ENCODE measurements around the gene OPHN1. TPM values are rescaled to one million over a fixed set of nuclear protein-coding genes. Genes with fewer than 3 reads are reported as not detected.

The OPHN1 gene
- total RNA-seq, 2 experiments from 2014 or later, result 0.04 TPM; not detected in 1

DNA sequence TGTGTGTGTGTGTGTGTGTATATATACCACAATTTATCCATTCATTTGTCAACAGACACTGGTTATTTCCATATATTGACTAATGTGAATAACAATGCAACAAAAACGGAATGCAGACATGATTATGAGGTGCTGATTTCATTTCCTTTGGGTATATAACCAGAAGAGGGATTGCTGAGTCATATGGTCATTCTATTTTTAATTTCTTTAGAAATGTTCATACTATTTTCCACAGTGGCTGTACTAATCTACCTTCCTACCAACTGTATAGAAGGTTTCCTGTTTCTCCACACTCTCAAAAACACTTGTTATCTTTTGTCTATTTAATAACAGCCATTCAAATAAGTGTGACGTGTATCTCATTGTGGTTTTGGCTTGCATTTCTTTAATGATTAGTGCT, 269.9 kb downstream of the OPHN1 start:
- POLR2A ChIA-PET, result no interaction called here
- Mint-ChIP-seq H3K36me3 (ENCODE audit: low read depth) (no peaks in the 10 kb centered on the region), H3K4me1 (ENCODE audit: low read depth) (no peaks in the 10 kb centered on the region)

DNA sequence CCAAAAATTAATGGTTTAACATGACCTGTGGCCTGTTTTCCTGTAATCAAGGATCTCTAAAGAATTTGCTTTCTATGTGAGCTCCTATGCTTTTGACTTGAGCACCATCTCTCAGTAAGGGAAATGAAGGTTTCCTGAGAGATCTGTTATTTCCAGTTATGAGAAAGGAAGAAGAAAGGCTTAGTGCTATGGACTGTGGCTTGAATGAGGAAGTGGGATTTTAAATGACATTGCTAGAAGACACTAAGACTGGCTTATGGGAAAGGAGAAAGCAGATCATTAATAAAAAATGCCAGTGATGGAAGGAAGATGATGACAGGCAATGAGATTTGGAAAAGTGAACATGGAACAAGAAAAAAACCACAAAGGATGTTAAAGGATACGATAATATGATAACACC, 285.4 kb downstream of the OPHN1 start:
- TF ChIP-seq, protein P1, sequence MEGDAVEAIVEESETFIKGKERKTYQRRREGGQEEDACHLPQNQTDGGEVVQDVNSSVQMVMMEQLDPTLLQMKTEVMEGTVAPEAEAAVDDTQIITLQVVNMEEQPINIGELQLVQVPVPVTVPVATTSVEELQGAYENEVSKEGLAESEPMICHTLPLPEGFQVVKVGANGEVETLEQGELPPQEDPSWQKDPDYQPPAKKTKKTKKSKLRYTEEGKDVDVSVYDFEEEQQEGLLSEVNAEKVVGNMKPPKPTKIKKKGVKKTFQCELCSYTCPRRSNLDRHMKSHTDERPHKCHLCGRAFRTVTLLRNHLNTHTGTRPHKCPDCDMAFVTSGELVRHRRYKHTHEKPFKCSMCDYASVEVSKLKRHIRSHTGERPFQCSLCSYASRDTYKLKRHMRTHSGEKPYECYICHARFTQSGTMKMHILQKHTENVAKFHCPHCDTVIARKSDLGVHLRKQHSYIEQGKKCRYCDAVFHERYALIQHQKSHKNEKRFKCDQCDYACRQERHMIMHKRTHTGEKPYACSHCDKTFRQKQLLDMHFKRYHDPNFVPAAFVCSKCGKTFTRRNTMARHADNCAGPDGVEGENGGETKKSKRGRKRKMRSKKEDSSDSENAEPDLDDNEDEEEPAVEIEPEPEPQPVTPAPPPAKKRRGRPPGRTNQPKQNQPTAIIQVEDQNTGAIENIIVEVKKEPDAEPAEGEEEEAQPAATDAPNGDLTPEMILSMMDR (IDR thresholded peaks at IDR 0.05), result no peak
- no peaks in the 10 kb centered on the region for H3K4me1 Mint-ChIP-seq (ENCODE audit: low read depth)
- DNase-seq (no peak), ATAC-seq (no peak)
- no peak overlapping the region for H3K4me3 Mint-ChIP-seq
- H3K27me3 Mint-ChIP-seq, result no peaks in the 10 kb centered on the region
- ChIA-PET CTCF (interaction anchor here (1.3 kb wide), 1 partner anchor 49 kb away, joined by 3 read pairs; no protein-coding TSS in a partner anchor), POLR2A (no interaction called here)
- H3K27ac Mint-ChIP-seq, result no peak overlapping the region
- H3K36me3 Mint-ChIP-seq (ENCODE audit: low read depth), result no peaks in the 10 kb centered on the region
- no peaks in the 10 kb centered on the region for H3K9me3 Mint-ChIP-seq
- intact Hi-C loops (cut with micrococcal nuclease), result no loop called here

More for the DNA sequence above, 269.9 kb downstream of the OPHN1 start:
- no peaks in the 10 kb centered on the region for H3K9me3 Mint-ChIP-seq
- H3K27me3 Mint-ChIP-seq, result no peaks in the 10 kb centered on the region
- DNase-seq (no peak), ATAC-seq (no peak)
- intact Hi-C loops (cut with micrococcal nuclease), result no loop called here
- CTCF ChIA-PET, result no interaction called here
- H3K4me3 Mint-ChIP-seq, result no peak overlapping the region
- H3K27ac Mint-ChIP-seq, result no peak overlapping the region
- TF ChIP-seq, protein P1 (IDR thresholded peaks at IDR 0.05), result no peak

DNA sequence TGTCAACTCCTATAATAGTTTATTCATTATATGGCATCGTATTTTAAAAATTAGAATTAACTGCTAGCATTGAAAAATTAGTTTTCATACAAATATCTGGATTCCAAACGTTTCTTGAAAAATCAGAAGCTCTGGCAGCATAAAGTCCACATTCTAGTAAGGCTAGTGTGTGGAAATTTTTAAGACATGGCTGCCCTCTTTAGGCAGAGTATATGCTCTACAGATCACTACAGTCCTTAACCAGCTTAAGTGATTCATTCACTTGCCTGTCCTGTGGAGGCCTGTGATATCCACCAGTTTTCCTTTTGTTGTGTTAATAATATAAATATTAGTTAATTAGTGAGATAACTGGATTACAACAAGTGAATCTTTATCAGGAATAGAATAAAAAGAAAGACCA, 287.2 kb downstream of the OPHN1 start:
- POLR2A ChIA-PET, result no interaction called here
- H3K27me3 Mint-ChIP-seq, result no peaks in the 10 kb centered on the region
- ATAC-seq, result no peak

DNA sequence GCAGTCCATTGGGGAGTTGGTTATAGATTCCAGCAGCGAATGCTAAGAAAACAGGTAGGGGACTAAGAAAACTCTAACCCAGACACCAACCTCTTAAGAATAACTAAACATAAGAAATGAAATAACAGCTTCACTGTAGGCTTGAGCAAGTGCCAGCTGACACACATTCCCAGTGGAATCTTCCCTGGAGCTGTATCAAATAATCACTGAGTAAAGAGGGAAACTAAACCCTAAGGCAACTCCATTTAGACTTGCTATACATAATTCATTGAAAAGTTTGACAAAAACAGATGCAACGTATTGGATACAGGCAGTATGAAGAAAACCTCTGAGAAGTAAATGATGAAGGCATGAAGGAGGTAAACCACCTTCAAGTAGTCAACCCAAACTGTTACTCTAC, 293.5 kb downstream of the OPHN1 start:
- intact Hi-C loops (cut with micrococcal nuclease), result no loop called here
- Mint-ChIP-seq H3K36me3 (ENCODE audit: low read depth) (no peaks in the 10 kb centered on the region), H3K9me3 (no peaks in the 10 kb centered on the region), H3K4me3 (no peak overlapping the region), H3K4me1 (ENCODE audit: low read depth) (no peaks in the 10 kb centered on the region), H3K27me3 (no peaks in the 10 kb centered on the region), H3K27ac (no peak overlapping the region)
- no peak for ATAC-seq
- POLR2A ChIA-PET, result no interaction called here
- no peak for DNase-seq
- CTCF ChIA-PET, result no interaction called here
- TF ChIP-seq, protein P1 (IDR thresholded peaks at IDR 0.05), result no peak

More for the DNA sequence above, 287.2 kb downstream of the OPHN1 start:
- no peaks in the 10 kb centered on the region for H3K36me3 Mint-ChIP-seq (ENCODE audit: low read depth)
- TF ChIP-seq, protein P1 (IDR thresholded peaks at IDR 0.05), result no peak
- no peaks in the 10 kb centered on the region for H3K9me3 Mint-ChIP-seq
- intact Hi-C loops (cut with micrococcal nuclease), result no loop called here
- H3K27ac Mint-ChIP-seq, result no peak overlapping the region
- CTCF ChIA-PET, result no interaction called here
- H3K4me1 Mint-ChIP-seq (ENCODE audit: low read depth), result no peaks in the 10 kb centered on the region
- H3K4me3 Mint-ChIP-seq, result no peak overlapping the region
- no peak for DNase-seq

DNA sequence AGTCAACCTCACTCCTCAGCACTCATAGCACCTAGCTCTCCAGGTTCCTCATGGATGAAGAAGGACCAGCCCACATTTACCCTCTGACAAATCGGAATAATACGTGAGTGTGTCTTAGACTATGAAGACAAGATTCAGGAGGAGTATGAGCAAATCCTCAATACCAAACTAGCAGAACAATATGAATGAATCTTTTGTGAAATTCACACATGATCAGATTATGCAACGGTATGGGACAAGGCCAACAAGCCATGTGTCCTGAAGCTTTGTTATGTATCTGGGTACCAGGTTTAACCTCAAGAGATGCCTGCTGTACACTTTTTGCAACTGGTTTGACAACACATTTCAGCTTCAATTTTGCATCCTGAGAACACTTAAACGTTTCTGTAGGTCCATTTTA, 300.1 kb downstream of the OPHN1 start:
- POLR2A ChIA-PET, result no interaction called here
- Mint-ChIP-seq H3K4me3 (no peak overlapping the region), H3K9me3 (no peaks in the 10 kb centered on the region), H3K27ac (no peak overlapping the region), H3K36me3 (ENCODE audit: low read depth) (no peaks in the 10 kb centered on the region), H3K27me3 (no peaks in the 10 kb centered on the region), H3K4me1 (ENCODE audit: low read depth) (no peaks in the 10 kb centered on the region)
- intact Hi-C loops (cut with micrococcal nuclease), result no loop called here
- DNase-seq (no peak), ATAC-seq (no peak)
- CTCF ChIA-PET, result no interaction called here
- TF ChIP-seq, protein P1 (IDR thresholded peaks at IDR 0.05), result no peak
